ENCODE results near the gene TTLL11.

- TF ChIP-seq CTCF (IDR thresholded peaks at IDR 0.05) (no peak), POLR2A (IDR thresholded peaks at IDR 0.05) (no peak)
These were observed 84.5 kb downstream of the TTLL11 start for GRCh38 chr9:122008559-122008958.

All from right lobe of liver (tissue), 4 donors.